SHP77 treated with DMSO at 0.1 percent for 48 hours (cell line): ENCODE results near the gene BASP1.

Source experiments
- DNase-seq: peaks from one replicate; lab custom pipeline; 2025; lab: John Stamatoyannopoulos, UW

BASP1 gene, protein sequence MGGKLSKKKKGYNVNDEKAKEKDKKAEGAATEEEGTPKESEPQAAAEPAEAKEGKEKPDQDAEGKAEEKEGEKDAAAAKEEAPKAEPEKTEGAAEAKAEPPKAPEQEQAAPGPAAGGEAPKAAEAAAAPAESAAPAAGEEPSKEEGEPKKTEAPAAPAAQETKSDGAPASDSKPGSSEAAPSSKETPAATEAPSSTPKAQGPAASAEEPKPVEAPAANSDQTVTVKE

DNA sequence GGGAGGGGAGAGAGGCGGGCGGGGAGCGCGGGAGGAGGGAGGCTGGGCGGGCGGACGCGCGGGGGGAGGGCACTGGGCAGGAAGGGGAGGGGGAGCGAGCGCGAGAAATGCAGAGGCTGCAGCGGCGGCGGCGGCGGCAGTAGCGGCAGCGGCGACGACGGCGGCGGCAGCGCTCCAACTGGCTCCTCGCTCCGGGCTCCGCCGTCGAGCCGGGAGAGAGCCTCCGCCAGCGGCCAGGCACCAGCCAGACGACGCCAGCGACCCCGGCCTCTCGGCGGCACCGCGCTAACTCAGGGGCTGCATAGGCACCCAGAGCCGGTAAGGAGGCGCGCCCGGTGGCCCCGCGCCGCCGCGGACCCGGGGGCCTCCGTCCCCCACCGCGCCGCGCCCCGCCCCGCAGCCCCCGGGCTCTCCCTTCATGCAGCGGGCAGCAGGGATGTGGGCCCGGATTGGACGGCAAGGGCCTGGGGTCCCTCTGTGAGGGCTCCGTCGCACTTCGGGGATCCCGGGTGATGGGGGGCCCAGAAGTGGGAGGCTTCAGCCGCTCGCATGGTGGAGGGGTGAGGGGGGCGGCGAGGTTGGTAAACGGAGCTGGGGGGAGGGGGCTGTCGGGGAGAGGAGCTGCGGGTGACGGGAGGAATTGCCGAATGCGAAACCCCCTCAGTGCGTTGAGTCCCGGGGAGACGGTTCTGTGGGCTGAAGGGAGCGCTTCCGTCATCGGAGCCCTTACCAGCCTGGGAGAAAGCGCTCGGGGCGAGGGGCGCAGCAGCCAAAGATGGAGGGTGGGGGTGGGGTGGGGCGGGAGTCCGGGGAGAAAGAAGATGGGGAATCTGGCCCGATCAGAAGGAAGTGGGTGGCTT is at the start of gene BASP1:
TSS of gene BASP1 (plus strand) at position 139 of the 860 bp plus-strand sequence. CDS start 57,586 bp downstream, outside the sequence.
- no peak for DNase-seq

DNA sequence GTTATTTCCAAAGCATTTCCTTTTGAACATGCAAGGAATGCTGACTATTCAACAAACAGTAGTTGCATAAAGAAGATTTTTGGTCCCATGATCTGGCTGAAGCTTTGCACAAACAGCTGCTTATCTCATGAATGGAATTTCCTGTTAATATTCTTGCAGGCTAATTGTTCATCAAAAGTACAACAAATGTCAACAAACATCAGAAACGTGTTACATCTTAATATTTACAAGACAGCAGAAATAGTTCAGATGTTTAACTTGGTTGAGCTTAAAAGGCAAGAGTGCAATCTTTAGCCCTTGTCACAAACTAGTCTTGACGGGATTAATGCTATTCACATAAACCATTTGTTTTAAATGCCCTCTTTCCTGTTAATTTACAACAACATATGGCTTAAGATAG is 47.9 kb upstream of the BASP1 start:
- no peak for DNase-seq

DNA sequence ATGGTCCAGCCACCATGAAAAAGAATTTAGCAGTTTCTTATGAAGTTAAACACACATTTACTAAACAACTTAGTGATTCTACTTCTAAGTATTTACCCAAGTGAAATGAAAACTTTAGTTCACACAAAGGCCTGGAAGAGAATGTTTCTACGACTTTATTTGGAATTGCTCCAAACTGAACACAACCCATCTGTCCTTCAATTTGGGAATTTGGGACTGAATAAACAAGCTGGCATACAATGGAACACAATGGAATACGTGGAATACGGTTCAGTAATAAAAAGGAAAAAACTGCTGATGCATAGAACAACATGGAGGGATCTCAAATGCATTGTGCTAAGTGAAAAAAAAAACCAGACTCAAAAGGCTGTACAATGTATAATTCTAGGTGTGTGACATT is 44.6 kb upstream of the BASP1 start:
- no peak for DNase-seq

DNA sequence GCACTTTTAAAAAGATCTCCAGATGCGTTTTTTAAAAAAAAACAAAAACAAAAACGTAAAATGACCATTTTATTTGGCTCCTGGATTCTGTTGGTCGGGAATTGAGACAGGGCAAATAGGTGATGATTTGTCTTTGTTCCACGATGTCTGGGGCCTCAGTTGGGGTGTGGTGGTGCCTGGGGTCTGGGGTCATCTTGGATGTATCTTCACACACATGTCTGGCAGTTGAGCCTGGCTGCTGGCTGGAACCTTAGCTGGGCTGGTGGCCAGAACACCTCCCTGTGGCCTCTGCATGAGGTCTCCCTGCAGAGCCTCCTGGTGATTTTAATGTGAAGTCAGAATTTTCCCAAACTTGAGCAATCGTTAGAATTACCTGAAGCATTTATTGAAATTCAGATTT is 42.5 kb upstream of the BASP1 start:
- DNase-seq: no peak

DNA sequence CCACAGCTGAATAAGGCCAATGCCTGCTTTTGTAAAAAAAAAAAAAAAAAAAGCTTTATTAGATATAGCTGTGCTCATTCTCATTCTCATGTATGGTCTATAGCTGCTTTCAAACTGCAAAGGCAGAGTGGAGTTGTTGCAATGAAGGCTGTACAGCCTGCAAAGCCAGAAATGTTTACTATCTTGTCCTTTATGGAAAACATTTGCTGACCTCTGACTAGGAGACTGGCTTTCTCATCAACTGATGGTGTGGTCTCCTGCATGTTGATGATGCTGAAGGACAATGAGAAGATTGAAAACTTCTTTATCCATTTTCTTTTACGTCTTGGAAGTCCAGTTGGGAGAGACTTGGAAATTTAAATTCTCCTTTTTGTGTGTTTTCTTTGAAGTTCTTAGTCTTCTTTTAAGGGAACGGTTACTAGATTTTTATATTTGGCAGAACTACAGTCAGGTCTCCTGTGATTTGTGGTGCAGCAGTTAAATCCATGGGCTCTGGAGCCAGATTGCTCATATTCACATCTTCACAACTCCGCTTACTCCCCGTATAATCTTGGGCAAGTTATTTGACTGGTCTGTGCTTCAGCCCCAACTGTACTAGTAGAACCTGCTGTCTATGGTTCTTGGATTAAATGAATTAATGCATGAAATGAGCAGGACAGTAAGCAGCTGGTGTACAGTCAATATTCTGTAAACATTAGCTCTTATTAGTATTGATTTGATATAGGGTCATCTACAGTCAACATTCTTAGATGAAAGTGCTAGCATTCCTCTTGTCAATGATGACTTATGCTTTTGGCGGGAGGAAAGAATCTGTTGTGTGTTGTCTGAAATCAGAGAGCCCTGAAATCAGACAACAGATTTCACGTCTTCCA is 39.7 kb upstream of the BASP1 start:
- no peak for DNase-seq

DNA sequence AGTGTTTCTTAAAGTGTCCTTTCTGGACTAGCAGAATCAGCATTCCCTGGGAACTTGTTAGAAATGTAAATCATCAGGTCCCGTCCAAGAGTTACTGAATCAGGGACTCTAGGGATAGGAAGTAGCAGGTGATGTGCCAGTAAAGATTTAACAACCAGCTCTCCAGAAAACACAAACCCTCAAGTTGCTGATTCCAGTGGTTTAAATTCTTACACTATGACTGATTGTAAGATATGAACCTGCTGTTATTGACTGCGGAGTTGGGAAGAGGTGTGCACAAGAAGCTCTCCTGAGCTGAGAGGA is 39.1 kb upstream of the BASP1 start:
- no peak for DNase-seq

DNA sequence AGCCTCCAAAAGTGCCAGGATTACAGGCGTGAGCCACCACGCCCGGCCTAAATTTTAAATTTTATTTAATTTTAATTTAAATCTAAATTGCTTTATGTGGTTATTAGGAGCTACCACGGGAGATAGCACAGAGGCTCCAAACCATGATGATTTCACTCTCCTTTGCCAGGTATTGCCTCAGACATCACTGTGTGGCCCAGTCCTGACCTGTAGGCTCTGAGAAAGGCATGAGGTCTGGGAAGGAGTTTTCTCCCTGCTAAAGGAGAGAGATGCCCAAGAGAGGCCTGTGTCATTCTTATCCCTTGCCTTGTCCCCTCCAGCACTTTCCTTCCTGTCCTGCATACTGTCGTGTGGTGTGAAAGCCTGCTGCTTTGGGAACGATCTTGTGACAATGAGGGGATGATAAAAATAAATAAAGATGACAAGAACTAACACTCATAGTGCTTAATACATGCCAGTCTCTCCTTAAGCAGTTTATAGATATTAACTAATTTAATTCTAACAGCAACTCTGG is 37.0 kb upstream of the BASP1 start:
- no peak for DNase-seq

DNA sequence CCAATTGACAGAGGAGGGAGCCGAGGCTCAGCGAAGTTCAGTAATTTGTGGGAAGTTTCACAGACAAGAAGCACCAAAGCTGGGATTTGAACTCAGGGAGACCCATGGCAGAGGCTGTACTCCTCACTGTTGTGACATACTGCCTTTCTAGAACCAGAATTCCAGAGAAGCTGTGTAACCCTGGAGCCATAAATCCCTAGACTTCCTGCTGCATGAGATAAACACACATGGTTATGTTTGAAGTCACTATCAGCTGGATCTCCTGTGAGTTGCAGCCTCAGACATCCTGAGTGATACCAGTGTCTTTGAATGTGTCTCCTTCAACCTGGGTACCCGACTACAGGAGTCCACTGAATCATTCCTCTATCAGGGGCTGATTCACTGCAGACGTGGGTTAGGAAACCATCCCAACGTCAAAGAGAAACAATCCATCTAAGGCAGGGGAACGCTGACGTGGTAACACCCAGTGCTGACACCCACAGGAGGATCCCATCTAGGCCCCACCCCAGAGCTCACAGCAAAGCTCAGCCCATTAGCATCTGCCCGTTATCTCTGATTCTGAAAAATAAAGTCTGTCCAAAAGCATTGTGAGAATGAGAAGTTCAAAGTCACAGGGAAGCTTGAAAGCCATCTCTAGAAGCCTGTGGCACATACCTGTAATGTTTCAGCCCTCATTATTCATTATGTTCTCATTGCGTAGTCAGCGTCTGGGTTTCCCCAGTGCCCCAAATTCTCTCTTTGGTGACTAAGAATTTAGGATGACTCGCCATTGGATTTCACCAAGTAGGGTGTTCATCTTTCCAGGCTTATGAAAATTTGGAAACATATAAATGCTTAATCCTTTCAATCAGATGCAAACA is 36.3 kb upstream of the BASP1 start:
- no peak for DNase-seq

DNA sequence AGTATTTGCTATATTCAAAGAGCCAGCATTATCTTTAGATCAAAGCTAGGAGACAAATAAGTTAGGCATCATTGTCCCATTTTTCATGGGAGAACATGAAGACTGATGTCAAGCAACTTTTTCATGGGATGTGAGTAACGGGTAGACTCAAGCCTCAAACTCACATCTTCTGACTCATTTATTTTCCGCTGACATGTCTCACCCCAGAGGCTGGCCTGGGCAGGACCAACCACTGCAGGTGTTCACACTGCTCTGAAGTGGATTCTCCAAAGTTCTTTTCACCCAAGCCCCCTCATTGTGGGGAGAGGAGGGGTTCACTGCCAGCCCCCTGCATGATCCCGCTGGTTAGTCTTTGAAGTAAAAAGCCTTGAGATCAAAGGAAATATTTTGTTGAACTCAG is 34.9 kb upstream of the BASP1 start:
- DNase-seq: no peak

DNA sequence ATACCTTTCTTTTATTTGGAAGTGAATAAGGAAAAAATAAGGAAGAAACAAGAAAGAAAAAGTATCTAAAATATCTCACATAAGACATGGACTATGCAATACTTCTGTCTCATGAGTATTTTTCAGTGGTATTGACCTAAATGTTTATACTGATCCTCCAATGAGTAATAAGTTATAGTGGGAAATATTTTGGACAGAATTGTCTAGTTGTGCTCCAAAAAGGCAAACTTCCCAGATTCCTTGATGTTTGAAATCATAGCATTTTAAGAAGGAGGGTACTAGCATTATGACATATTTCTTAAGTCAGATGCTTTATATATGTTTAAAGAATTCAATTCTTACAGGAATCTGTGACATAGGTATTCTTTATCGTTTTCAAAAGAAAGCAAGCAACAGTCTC is 34.5 kb upstream of the BASP1 start:
- DNase-seq: no peak

DNA sequence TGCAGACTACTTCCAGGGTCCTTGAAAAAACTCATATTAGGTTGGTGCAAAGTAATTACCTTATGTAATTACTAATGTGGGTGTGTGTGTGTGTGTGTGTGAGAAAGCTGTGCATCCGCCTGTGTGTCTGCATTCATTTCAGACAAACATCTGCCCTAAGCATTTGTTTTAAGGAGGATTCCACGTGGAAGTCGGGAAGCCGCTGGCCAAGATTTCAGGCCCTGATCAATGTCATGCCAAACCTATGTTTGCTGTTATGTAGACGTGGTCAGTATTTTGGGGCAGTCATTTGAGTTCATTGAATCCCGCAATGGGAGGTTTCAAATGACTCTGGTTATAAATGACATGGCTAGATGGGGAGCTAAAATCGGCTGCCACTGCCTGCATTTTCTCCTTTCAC is 33.6 kb upstream of the BASP1 start:
- no peak for DNase-seq

DNA sequence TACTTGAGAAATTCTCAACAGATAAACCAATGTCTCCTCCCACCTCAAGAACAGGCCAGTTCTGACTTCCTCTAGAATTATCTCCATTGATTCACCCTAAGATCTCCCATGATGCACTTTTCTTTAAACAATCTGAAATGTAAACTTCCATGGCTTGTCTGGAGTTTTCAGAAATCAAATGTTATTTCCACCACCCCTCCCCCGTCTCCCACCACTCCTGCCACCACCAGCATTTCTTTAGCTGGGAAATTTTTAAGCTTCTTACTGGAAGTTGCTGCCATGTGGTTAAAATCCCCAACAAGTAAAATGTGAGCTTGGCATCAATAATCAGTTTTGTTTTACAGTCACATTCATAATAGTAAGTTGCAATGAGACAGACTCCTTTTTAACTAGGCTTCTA is 32.8 kb upstream of the BASP1 start:
- DNase-seq: no peak

DNA sequence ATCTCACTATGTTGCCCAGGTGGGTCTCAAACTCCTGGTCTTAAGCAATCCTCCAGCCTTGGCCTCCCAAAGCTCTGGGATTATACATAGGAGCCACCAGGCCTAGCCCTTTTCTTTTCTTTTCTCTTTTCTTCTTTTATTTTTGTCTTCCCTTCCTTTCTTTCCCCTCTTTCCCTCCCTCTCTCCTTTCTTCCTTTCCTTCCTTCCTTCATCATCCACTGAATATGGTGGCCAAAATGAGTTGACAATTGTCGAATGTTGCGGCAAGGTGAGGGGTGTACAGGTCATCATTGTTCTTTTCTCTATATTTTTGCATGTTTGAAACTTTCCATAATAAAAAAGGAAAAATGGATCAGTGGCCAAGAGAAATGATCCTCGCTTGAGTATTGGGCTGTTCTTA is 32.1 kb upstream of the BASP1 start:
- no peak for DNase-seq

DNA sequence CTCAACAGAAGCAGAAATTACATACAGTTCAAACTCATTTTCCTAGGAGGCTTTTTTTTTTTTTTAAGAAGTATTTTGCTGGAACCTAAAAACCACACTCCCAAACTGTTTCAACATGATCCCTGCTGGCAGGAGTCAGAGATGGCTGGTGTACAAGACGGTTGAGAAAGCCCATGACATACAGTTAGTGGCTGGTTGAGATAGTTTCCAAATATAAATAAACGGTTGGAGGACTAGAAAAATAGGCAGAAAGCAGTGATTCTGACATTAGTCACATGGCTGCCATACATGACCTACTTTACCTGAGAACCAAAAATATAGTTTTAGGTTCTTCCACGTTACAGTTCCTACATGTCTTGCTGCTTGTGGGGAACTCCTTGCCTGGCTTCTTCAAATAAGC is 31.7 kb upstream of the BASP1 start:
- no peak for DNase-seq

DNA sequence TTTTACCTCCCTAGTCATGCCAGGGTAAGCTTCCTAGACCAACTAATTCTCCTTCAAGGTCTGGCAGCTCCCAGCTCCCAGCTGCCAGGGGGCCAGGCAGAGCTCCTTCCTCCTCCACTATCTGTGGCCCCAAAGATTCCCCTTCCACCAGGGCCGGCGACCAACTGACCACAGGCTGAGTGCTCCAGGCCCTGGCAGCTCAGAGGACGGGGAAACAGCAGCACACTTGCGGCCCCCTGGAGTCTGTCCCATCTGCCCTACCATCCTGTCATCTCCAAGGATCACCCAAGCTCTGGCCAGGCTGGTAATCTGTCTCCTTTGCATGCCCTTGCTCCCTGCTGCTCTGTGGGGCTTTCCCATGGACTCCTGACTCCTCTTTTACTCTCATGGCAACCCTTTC is 31.2 kb upstream of the BASP1 start:
- DNase-seq: no peak

DNA sequence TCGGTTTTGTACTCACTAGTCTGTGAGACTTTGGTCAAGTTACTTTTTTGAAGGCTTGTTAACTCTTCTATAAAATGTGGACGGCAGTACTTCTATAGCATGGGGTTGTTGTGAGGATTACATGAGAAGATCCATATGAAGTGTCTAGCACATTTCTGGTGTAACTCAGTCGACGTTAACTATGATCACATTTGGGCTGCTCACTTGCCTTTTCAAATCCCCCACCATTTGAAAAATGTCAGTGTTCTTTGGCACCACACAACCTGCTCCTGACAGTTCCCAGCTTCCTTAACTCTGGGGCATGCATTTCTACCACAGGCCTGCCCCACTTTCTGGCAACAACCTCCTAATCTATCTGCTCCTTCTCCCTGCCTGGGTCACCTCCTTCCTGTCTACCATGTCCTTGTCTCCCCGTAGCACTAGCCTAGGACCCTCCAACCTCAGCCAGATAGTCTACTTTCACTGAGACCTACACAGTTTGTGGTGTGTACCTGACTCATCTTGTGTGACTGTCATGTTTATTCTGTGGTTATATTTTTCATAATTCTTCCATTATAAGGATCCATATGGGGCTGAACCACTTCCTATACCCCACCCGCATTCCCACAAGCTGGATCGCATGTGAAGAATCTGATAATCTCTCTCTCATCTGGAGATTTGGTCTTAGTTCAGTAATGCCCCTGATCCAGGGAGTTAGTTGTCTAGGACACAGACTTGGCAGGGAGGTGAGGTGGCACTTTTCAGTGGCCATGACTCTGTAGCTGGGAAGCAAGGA is 30.2 kb upstream of the BASP1 start:
- no peak for DNase-seq

DNA sequence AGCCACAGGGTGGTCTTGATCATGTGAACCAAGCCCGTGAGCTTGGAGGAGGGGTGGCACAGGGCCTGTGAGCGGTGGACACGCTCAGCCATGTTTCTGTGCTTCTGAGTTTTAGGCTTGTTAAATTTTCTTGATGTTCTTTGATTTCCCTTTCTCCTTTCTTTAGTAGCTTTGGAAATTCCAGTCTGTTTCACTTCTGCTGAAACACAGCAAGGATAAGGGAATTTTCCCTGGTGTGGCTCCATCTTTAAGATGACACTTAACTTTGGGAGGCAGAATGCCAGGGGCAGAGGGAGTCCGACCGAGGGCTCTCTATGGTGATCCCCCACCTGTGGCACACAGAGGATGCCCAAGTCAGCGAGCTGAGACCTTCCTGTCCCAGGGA is 29.7 kb upstream of the BASP1 start:
- no peak for DNase-seq

DNA sequence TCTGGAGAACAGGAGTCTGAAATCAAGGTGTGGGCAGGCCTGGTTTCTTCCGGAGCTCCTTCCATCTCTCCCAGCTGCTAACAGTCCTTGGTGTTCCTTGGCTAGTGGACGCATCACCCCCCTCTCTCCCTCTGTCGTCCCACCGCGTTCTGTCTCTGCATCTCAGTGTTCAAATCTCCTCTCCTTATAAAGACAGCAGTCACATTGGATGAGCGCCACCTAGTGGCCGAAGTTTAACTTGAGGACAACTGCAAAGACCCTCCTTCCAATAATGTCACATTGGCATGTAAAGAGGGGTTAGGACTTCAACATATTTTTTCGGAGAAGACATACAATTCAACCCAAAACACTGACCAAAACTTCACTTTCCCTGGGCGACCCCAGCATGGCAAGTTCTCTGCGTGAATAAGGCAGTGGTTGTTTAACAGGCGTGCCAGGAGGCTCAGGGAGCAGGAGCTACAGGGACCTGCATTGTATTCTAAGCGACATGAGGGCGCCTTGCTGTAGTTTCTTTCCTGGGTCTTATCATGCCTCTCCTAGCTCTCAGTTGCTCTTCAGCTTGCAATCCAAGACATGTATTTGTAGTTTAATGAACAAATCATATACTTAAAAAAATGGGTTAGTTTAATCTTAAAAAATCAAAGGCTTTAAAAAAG is 27.9 kb upstream of the BASP1 start:
- DNase-seq: peak; percentile 78

DNA sequence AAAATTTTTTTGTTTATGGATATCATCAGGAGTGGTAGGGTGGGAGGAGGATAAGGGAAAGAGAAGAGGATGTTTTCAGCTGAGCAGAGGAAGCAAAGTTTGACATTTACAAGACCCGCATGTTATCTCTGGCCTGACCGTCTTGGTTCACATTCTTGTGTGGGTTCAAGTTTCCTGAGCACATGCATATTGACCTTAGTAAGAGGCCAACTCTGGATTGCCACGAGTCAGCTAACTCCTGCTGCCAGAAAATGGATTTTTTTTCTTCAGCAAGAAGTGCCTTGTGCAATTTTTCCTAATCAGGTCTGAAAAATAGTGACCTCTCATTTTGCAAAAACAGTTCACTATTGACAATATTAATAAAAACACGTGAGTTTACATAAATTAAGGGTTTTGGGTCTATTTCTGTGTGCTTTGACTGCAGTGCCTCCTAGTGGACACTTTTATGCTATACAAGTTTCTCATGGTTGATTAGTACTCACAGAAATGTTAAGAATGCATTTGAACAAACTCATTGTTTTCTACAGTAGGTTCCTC is 27.1 kb upstream of the BASP1 start:
- DNase-seq: peak; percentile 29

DNA sequence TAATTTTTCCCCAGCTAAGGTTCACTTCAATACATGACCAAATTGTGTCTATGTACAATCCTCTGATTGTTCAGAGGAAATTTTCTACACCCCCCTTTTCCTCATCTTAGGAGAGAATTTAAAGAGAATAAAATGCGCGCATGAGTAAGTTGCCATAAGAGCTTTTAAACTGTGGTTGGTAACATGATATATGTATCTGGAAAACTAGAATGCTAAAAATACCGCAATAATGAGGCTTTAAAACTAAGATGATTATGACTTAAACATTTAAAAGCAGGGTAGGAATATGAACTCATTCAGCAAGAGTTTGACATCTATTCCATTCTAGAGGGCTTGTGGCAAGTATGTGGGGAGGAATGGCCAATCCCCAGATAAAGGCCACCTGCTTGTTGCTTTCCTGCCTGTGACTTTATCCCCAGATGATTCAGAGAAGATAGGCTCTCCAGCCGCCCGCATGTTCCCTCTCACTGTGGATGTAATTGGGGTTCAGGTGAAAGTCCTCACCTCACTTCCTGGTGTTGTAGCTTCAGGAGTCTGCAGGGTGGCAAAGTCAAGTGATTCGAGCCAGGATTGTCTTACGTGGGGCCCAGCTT is 26.5 kb upstream of the BASP1 start:
- DNase-seq: no peak
